ENCODE measurements around the gene IQCC.

The IQCC gene

DNA sequence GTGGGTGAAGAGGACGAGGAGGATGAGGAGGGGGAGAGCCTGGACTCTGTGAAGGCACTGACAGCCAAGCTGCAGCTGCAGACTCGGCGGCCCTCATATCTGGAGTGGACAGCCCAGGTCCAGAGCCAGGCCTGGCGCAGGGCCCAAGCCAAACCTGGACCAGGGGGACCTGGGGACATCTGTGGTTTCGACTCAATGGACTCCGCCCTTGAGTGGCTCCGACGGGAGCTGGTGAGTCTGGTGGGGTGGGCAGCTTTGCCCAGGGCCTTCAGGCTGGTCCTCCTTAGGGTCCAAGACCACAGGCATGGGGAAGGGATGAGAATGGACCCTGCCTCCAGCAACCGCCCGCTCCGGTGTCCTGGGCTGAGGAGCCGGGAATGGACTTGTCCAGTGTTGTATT lies 42.0 kb downstream of the IQCC start:
- no peaks in the 10 kb centered on the region for H3K9me3 ChIP-seq
- no peaks in the 10 kb centered on the region for H3K27me3 ChIP-seq
- no peaks in the 10 kb centered on the region for H3K36me3 ChIP-seq
- H3K4me3 ChIP-seq (ENCODE audit: low read depth, low read length): no peak overlapping the region
- DNase-seq: no peak
- no peak for TF ChIP-seq CTCF (IDR thresholded peaks at IDR 0.05; ENCODE audit: low read depth, low read length)
- H3K4me1 ChIP-seq: no peaks in the 10 kb centered on the region

- DNase-seq: peak; percentile 71
- peak; percentile 52 for TF ChIP-seq CTCF (IDR thresholded peaks at IDR 0.05; ENCODE audit: low read depth, low read length)
- Histone ChIP-seq H3K36me3 (no peaks in the 10 kb centered on the region), H3K9me3 (no peaks in the 10 kb centered on the region), H3K27me3 (no peaks in the 10 kb centered on the region), H3K4me3 (ENCODE audit: low read depth, low read length) (no peak overlapping the region), H3K4me1 (no peaks in the 10 kb centered on the region)
These were observed 42.8 kb downstream of the IQCC start for GRCh38 chr1:32247983-32248889.

DNA sequence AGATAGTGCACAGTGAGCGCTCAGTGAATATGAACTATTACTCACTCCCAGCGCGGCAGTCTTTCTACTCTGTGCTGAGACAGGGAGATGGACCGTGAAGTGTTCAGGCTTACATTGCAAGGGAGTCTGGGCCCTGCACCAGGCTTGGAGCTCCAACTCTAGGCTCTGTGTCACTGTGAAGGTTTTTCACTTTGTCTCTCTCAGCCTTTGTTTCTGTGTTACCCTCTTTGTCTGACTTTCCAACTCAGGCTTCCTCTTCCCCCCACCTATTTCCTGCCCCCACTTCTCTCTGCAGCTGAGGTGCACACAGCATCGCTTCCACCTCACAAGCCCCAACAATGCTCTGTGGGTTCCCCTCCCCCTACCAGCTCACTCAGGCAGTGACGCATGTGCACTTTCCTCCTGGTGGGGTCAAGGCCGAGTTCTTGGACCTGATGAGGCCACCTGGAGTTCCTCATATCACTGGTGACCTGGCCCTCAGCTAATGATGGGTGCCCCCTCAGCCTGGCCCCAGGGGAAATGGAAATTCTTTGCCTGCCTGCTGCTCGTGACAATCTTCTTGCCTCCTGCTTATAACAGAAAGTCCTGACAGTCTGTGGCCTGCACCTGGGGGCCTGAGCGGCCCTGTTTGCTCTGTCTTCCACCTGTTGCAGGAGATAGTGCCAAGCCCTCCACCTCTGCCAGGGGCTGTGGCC lies 44.5 kb downstream of the IQCC start:
- Histone ChIP-seq H3K27me3 (no peaks in the 10 kb centered on the region), H3K9me3 (no peaks in the 10 kb centered on the region), H3K36me3 (no peaks in the 10 kb centered on the region), H3K4me1 (no peaks in the 10 kb centered on the region), H3K4me3 (ENCODE audit: low read depth, low read length) (no peak overlapping the region)
- no peak for DNase-seq
- no peak for TF ChIP-seq CTCF (IDR thresholded peaks at IDR 0.05; ENCODE audit: low read depth, low read length)

DNA sequence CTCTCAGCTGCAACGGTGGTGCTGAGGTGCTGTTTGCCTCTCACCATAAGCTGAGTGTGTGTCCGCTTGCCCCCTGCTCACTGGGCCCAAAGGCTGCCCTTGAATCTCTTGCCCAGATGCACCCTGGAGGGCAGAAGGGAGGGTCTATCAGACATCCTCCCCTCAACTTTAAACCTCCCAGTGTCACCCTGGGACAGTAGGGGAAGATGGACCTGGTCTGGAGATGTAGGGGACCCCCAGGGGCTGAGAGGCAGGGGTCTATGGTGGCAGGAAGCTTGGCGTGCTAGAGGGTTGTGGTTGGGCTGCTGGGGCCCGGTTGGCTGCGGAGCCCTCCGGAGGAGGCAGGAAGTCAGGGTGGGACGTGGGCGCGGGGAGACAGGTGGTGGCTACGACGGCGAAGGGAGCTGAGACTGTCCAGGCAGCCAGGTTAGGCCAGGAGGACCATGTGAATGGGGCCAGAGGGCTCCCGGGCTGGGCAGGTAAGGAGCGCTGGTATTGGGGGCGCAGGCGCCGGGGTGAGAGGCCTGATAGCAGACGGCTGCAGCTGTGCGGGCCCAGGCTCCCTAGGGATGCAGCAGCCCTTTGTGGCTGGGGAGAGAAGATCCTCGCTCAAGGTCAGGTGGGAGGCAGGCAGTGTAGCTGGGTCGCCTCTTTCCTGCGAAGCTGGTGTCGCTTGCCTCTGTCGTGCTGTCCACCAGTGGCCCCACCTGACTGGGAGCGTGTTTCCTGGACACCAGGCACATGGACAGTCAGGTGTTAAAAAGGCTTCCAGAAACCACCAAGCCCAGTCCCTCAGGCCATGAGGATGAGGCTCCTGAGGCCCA lies 45.6 kb downstream of the IQCC start, which contains the start of gene LCK:
TSS of gene LCK (plus strand) at position 373 of the 824 bp plus-strand sequence. CDS start 23,065 bp downstream, outside the sequence.
- no peak for TF ChIP-seq CTCF (IDR thresholded peaks at IDR 0.05; ENCODE audit: low read depth, low read length)
- H3K36me3 ChIP-seq: no peaks in the 10 kb centered on the region
- no peak within 1 kb of the TSS for H3K4me3 ChIP-seq (ENCODE audit: low read depth, low read length)
- DNase-seq: no peak
- H3K27me3 ChIP-seq: no peaks in the 10 kb centered on the region
- H3K4me1 ChIP-seq: no peaks in the 10 kb centered on the region
- H3K9me3 ChIP-seq: no peaks in the 10 kb centered on the region

DNA sequence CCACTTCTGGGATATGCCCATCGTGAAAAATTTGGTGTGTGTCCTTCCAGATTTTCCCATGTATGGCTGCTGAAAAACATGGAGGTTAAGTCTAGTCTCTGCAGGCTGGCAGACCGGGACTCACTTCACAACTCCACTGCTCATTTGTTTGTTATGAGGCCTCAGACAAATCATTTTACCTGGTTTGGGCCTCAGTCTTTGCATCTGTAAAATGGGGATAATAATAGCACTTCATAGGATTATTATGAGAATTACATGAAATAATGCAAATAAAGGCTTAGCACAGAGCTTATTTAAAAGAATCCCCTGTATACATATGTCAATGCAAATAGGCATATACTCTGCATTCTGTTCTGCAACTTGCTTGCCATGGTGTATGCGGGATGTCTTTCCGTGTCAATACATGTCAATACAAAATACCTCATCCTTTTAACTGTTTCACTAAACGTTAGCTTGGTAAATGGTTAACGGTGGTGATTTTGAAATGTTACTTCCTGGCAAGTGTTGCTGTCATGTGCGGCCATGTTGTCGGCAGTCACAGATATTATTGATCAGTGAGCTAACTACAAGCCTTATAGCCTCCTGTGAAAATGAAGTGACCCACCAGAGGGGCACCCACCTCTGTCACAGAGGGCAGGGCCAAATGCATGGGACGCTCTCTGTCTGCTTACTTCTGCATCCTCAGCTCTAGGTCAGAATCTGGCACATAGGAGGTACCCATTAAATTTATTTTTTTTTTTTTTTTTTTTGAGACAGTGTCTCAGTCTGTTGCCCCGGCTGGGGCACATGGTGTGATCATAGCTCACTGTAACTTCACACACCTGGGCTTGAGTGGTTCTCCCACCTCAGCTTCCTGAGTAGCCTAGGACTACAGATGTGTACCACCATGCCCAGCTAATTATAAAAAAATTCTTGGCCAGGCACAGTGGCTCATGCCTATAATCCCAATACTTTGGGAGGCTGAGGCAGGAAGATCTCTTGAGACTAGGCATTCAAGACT lies 49.9 kb downstream of the IQCC start:
- no peaks in the 10 kb centered on the region for H3K36me3 ChIP-seq
- TF ChIP-seq CTCF (IDR thresholded peaks at IDR 0.05; ENCODE audit: low read depth, low read length): no peak
- H3K4me3 ChIP-seq (ENCODE audit: low read depth, low read length): no peak overlapping the region
- no peaks in the 10 kb centered on the region for H3K27me3 ChIP-seq
- H3K9me3 ChIP-seq: no peaks in the 10 kb centered on the region
- DNase-seq: no peak
- no peaks in the 10 kb centered on the region for H3K4me1 ChIP-seq

Data from BE2C (cell line).